DMS53 treated with DMSO at 0.1 percent for 48 hours (cell line): Measurements from ENCODE around the gene C5orf15.
A peak's percentile ranks its signal among the peaks of the same experiment; 100 is the strongest.
"Not testable (repeated sequence)": the region's sequence is repeated elsewhere in the genome, so short reads cannot be mapped to it uniquely, and the experiment has no call there.

Experiments used
- DNase-seq: peaks from one replicate; lab custom pipeline; 2025; ENCODE audit not compliant: unreplicated experiment; lab: John Stamatoyannopoulos, UW

Gene C5orf15

DNA sequence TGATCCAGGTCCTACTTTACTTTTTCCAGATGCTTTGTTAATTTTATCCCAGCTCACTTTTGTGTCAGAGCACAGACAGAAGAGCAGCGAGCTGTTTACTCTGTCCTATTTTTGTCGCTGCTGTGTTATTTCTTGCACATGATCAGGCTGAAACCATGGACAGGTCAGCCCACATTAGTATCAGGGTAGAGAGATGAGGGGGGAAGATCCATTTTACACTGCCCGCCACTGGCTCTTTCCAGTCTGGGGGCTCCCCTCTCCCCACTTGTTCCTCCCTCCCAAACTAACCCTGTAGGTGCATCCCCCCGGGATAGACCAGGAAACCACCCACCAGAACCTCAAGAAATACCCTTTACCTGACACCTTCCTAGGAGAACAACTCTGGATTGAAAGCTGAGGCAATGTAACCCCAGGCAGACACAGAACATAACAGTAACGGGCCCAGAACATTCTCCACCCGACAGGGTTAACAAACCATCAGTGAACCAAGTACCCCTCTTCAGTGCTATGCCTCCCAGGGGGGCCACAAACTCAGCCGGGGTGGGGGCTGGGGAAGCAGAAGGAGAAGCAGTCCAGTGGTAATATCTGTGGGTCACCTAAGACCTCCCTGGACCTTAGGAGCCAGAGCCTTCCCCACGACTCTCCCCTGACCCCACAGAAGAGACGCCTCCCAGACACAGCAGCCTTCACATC is 26.0 kb upstream of the C5orf15 start:
- no peak for DNase-seq

DNA sequence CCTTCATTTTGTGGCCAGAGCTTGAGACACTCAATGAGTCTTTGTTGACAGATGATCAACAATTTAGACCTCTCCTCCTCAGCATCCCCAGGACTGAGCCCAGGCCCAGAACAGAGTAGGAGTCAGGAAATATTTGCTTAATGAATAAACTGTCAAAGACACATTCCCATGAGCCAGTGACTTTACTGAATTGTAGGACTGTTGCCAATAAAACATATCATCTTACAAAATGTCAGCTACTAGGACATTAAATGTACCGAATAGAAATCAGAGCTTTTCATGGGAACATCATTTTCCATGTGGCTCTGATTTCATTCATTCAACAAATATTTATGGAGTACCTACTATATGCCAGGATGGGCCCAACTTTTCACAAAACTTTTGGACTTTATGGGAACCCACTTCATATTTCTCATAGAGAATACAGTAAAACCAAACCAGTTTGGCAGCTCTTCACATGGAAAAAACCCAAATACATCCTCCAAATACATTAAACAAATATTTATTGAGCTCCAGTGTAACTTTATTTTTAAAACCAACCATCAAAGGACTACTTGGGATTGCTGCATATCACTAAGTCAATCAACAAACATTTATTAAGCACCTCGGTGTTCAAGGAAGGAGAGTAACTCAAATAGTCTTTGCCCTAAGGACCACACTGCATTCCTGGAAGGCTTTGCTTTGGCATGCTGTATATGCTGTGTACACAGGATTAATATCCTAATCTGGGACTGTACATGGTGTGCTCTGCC is 24.9 kb upstream of the C5orf15 start:
- no peak for DNase-seq

DNA sequence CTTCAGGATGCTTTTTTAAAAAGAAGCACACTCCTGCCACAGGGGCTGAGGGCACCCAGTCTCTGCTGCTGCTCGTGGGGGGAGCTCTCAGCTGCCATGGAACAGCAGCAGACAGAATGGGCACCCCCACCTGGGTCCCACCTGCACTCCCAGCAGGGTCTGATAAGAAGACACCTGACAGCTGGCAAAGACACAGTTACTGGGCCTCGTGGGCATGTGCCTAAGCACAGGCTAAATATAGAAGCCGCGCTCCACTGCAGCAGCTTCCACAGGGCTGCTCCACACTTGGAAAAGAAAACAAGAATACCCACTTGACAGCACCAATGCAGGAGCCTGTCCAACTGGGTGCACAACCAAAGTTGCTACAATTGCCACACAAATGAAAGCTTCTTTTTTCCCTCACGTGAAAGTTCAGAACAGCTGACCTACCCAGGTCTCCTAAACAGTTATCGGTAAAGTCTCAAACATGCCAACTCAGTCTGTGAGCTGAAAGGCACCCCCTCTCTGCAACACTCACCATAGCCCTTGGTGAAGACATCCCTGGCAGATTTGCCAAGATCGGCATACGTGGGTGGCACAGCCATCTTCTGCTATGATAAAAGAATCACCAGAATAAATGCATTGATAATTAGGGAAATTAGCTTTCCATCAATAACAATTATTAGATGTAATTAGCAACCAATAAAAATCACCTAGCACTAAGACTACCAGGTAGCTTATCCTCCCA is 24.2 kb upstream of the C5orf15 start:
- DNase-seq, result no peak

DNA sequence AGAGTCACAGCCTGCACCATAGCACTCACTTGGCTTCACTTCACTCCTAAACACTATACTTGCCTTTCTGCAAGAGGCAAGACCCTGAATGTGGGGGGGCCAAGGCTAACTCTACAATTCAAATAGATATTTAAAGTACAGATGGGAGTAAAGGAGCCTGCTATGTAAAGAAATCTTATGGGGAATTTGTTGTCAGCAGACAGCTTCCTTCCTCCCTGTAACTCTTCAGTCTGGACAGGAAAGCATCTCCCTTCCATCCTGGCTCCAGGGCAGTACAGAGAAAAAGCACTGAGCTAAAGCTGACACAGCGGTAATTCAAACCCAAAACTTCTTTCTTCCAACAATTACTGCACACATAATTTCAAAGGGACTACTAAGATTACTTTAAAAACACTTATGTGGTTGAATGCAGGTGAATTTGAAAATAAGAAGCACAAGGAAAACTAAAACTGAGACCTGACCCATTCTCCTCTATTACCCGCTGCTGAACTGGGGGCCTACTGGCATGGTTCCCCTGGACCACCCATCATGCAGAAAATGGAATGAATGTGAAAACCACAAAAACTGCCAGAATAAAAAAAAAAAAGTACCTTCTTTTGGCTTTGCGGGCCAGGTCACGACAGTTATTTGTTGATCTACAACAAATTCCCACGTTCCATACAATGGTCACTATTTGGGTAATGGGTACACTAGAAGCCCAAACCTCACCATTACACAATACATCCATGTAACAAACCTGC is 22.9 kb upstream of the C5orf15 start:
- DNase-seq, result no peak

DNA sequence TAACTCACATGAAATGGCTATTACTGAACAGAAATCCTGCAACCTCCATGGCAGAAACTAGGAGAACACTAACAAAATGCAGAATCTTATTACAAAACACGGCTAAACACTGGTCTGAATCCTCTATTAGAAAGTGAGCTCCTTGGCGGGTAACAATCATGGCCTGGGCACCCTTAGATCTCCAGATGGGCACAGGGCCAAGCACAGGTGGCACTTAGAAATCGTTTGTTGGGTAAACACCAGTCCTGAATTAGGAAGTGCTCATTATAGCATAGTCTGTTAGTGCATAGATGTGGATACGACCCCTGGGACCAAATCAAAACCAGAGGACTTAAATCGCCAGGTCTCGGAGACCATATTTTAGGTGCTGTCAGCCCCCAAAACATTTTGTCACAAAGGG is 22.0 kb upstream of the C5orf15 start:
- DNase-seq, result no peak

DNA sequence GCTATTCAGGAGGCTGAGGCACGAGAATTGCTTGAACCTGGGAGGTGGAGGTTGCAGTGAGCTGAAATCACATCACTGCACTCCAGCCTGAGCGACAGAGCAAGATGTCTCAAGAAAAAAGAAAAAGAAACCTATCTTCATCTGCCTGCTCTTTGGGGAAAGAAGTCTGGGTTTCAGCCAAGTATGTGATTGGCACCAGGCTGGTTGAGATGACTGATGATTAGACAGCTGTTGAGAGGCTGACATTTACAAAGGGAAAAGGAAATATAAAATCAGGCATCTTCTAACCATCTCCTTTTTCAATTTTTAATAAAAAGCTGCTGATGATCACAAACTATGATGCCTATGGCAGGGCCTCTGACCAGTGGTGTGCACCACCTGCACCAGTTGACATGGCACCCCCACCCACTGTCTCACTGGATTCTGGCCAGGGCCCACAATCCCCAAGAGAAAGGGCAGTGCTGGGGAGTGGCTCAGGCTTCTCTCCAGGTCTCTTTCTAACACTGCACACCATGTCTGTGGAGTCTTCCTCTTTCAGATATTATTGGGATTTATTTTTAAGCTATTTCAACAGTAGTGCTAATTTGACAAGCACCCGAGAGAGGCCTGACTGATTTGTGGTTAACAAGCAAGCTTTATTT is 17.2 kb upstream of the C5orf15 start:
- DNase-seq, result no peak

DNA sequence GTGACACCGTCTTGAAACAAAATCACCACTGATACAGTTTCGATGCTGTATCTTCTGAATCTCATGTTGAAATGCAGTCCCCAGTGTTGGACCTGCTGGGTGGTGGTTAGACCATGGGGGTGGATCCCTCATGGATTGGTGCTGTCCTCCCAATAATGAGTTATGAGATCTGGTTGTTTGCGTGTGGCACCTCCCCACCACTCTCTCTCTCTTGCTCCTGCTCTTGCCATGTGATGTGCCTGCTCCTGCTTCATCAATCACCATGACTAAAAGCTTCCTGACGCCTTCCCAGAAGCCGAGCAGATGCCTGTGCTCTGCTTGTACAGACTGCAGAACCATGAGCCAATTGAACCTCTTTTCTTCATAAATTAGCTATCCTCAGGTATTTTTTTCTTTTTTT is 15.2 kb upstream of the C5orf15 start:
- DNase-seq, result no peak

DNA sequence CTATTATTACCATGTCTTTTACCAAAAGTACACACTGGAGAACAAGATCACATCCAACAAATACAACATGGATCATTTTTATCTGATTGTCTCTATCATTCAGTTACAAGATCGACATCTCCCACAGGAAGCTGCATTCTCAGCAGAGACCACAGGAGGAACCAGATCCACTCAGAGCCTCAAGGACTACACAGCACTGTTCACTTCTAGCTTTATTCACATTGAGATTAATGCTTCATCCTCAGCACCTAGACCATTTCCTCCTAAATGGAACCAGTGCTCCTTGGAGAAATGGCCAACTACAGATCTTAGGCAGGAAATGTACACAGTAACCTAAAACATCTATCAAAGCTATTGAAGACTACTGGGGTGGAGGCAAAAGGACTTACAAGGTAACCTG is 13.3 kb upstream of the C5orf15 start:
- no peak for DNase-seq

DNA sequence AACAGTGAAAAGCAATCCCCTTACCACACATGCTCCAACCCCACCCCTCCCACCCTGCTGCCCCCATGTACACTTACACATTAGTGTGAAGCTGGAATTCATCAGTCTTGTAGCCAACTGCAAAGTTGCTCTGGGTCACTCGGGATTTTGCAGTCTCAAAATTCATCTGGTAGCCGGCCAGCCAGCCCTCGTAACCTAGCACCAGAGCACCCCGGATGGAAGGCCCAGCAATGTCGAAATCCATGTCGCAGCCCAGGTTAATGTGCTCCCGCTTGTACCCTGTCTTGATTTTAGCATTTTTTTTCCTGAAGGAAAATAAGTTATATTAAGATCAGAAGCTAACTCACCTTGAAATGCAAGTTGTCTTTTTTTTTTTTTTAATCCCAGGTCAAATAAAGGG is 12.2 kb upstream of the C5orf15 start:
- DNase-seq, result no peak

DNA sequence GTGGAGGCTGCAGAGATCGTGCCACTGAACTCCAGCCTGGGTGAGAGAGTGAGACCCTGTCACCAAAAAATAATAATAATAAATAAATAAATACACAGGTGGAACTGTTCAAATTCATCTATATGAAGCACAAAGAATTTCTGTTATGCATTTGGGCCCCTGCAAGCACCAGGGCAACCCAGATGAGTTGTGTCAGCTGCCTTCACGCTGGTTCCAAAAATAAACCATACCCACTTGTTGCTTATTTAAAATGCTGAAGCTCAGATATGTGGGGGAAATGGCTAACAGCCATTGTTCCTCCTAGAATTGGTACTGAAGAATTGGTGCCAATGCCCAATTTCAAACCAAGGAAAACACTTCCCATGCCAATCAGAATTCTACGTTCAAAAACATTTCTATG is 10.5 kb upstream of the C5orf15 start:
- no peak for DNase-seq

DNA sequence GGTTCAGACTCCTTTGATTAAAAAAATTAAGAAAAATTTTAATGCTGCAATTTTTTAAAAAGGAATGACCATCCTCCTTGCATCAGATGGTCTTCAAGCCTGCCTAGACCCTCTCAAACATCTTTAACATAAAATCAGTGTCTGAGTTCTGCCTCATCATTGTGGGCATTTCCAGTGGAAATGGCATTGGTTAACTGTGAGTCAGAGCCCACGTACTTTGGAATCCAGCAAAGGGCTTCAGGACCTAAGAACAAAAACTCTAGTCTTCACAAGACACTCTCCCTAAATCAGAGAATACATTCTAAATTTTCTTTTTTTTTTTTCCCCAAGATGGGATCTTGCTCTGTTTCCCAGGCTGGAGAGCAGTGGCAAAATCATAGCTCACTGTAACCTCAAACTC is 9.4 kb upstream of the C5orf15 start:
- no peak for DNase-seq

DNA sequence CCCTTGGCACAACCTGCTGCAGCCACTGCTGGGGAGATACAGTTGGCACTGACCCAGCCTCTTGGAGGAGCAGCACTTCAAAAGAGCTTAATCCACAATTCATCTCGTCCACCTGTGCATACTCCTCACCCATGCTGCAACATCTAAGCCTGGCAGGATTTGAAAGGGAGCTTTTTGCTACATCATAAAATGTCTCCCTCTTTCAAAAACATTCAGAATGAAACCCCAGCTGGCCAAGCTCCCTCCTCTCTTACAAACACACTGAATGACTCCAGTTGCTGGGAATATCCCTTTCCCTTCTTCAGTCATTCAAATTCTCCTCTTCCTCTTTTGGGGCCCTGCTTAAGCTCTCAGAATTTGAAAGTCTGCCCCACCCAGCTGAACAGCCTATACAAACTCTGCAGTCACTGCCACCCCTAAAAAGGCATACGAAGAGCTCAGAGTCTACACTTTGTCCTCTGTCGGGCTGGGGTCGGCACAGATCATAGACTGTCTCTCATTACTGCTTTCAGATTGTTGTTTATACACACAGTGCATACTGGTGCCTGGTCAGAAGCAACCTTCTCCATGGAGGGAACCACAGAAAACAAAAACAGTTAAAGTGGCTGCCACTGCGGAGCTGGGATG is 8.8 kb upstream of the C5orf15 start:
- no peak for DNase-seq

DNA sequence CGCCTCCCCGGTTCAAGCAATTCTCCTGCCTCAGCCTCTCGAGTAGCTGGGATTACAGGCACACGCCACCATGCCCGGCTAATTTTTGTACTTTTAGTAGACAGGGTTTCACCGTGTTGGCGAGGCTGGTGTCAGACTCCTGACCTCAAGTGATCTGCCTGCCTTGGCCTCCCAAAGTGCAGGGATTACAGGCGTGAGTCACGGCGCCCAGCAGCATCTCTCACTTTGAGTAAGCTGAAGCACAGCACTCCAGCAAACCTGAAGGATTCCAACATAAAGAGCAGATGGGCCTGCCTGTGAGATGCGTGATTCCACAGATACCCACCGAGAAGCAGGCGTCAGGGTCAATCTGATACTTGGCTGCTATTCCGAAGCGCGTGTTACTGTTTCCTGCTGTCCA is 7.1 kb upstream of the C5orf15 start:
- not testable (repeated sequence) for DNase-seq

DNA sequence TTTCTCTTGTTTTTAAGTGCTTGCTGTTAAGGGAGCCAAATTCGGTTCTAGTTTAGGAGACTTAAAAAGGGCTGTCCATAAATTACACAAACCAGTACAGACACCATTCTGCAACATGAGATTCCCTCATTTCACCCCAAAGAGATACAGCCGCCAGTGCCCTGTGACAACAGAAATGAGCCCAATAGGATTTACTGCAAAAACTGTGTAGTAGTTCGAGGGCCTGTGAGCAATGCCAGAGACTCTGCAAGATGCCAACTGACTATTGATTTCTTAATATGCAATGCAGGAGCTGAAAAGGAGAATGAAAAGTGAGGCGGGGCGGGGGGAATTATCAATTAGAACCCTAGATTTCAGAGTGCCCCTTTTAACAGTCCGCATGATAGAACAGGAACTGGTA is 5.7 kb upstream of the C5orf15 start:
- no peak for DNase-seq

DNA sequence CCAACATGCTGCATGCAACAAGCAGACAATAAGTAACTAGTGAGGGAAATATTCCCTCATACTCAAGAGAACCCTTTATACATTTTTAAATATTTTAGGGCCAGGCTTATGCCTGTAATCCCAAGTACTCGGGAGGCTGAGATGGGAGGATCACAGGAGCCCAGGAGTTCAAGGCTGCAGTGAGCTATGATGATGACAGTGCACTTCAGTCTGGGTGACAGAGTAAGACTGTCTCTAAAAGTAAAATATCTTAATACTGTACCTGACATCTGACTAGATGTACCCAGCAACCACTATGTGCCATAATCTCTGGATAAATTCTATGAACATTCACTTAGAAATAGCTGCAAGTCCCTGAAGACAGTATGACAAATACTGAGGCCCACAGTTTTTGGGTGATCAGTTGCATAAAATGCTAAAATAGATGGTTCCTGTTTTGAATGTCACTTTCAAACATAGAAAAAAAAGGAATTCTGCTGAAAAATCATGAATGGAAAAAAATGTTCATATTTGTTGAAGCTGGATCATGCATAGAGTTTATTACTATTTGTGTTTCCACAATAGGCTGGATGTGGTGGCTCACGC is 2.0 kb upstream of the C5orf15 start:
- DNase-seq, result no peak

DNA sequence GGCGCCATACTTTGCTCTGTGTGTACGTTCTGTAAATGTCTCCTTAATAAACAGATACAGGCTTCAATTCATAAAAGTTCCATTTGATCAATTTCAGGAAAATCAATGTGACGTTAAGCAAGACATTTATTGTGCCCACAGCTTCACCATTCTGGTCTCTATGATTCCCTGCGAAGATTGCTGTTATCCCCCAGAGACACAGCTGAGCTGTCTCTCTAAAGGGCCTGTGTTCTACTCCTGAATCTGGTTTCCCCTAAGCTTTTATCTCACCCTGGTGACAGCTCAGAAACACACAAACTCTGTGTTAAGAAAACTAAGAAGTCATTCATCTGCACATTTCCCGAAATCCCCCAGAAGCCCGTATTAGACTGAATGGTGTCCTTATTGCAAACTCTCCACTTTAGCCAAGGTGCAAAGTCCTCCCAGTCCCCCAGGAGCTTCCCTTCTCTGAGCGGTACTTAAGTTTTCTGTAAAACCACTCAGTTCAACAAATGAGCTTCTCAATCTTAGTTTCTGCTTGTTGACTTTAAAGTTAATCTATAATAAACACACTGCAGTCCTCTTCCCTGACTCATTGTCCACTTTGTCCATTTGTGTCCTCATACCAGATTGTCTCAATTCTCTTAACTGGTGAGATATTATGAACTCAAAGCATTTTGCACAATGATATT is 1.4 kb upstream of the C5orf15 start:
- DNase-seq, result peak; percentile 36

DNA sequence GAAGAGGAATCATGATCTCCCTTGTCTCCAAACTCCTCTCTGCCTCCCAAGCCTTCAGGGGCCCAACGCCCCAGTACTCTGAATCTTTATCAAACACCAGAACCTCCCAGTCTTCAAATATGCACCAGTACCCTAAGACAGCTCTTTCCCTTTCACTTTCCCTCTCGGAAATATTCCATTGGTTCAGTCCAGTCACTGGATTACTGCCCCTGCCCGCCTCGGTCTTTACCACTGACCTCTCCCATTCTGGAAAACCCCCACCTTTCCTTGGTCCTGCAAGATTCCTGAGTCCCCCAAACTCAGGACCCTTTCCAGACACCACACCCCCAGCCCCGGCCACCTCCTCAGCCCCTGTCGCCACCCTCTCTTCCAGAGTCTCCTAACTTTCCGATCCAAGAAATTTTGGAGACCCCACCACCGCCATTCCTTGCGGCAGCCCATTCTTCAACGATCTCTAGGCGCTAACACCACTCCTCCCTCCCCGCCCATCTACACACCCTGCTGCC is 674 bp downstream of the C5orf15 start:
- DNase-seq, result no peak

DNA sequence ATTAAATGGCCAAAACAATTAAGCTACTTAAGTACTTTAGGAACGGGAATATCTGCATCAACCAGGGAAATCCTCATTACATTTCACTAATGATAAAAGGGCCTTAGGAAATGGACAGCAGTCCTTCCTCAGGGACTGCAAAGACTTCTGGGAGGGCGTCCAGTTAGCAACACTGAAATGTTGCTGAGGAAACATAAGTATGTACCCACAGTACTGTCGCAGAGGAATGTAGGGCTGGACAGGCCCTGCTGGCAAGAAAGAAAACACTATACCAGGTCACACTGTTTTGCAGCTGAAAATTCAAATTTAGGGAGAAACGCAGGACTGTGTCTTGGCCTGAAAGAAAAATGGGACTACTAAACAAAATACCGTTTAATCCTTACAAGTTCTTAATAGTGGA is 1.3 kb downstream of the C5orf15 start:
- no peak for DNase-seq

DNA sequence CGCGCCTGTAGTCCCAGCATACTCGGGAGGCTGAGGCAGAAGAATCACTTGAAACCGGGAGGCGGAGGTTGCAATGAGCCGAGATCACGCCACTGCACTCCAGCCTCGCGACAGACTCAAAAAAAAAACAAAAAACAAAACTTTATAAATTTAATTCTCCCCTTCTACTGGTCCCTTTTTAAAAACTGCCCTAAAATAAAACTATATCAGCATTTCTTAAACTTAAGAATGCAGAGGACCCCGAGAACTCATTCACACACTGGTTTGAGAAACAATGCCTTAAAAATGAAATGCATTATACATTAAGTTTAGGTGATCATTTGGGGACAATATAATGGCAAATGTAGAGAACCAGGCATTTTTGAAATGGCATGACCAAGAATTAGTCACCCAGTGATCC is 2.3 kb downstream of the C5orf15 start:
- DNase-seq, result no peak
